ENCODE results near the gene SPTAN1.
A peak's percentile ranks its signal among the peaks of the same experiment; 100 is the strongest.

Gene SPTAN1

GRCh38 chr9:128575469-128575868, 23.1 kb downstream of the SPTAN1 start:
- peak overlapping the region; percentile 9 for H3K23ac ChIP-seq (ENCODE audit: low read length)
- no peak overlapping the region for H3K18ac ChIP-seq (ENCODE audit: low read length)
- no peak overlapping the region for H3K4me2 ChIP-seq (ENCODE audit: low read length)
- H3K4me3 ChIP-seq (ENCODE audit: low read depth, low read length) = no peak overlapping the region
- no peak overlapping the region for H4K8ac ChIP-seq (ENCODE audit: low read depth, low read length)
- H2BK12ac ChIP-seq (ENCODE audit: low read length) = no peak overlapping the region
- no peak overlapping the region for H3K14ac ChIP-seq (ENCODE audit: low read length)
- no peaks in the 10 kb centered on the region for H3K79me1 ChIP-seq (ENCODE audit: low read length)
- H2BK120ac ChIP-seq (ENCODE audit: insufficient read depth, low read length, poor library complexity) = no peak overlapping the region
- H4K91ac ChIP-seq (ENCODE audit: low read depth, low read length) = no peak overlapping the region
- DNase-seq = no peak
- no peaks in the 10 kb centered on the region for H3K9me3 ChIP-seq (ENCODE audit: insufficient read depth, low read depth, low read length)
- H3K4ac ChIP-seq (ENCODE audit: low read depth, low read length) = no peak overlapping the region
- H2AFZ ChIP-seq (ENCODE audit: insufficient read depth, low read length, poor library complexity) = no peak overlapping the region
- no peak overlapping the region for H2AK5ac ChIP-seq (ENCODE audit: low read length)
- no peaks in the 10 kb centered on the region for H3K27me3 ChIP-seq (ENCODE audit: insufficient read depth, low read length)
- no peak overlapping the region for H4K12ac ChIP-seq (ENCODE audit: low read depth, low read length)
- H2BK5ac ChIP-seq (ENCODE audit: low read depth, low read length, poor library complexity) = no peak overlapping the region
- WGBS (ENCODE audit: extremely low coverage, insufficient coverage, insufficient read length) = no CpG with 5 or more reads among the region's 4 CpGs
- H3K4me1 ChIP-seq (ENCODE audit: control insufficient read depth in 1 of 2, insufficient read depth in 2 of 2, low read length in 2 of 2) = no peaks in the 10 kb centered on the region
- no peak overlapping the region for H3K9ac ChIP-seq (ENCODE audit: low read length)
- no peak overlapping the region for H3K27ac ChIP-seq (ENCODE audit: low read depth, low read length)
- H3K36me3 ChIP-seq (ENCODE audit: control insufficient read depth in 1 of 2, insufficient read depth in 2 of 2, low read length in 2 of 2) = peaks cover 30 to 72% of the 10 kb centered on the region in 2 experiments
- no peaks in the 10 kb centered on the region for H3K79me2 ChIP-seq (ENCODE audit: control insufficient read depth, insufficient read depth, low read length, poor library complexity)

DNA sequence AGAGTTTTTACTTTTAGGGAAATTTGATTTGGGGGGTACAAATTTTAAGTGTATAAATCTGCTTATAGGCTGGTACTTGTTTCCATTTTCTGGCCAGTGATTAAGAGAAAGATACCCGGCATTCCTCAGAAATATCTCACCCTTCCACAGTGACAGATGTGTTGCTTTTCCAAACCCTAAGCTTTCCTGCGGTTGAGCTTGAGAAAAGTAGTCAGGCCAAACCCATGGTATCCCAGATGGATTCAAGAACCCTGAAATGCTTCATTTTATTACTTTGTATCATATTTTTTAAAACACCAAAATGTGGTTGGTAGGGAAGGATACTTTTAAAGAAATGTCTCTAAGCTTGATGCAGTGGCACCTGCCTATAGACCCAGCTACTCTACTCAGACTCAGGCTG, 23.5 kb downstream of the SPTAN1 start:
- Histone ChIP-seq H2BK5ac (ENCODE audit: low read depth, low read length, poor library complexity) (no peak overlapping the region), H3K23ac (ENCODE audit: low read length) (no peak overlapping the region), H4K12ac (ENCODE audit: low read depth, low read length) (no peak overlapping the region), H3K79me1 (ENCODE audit: low read length) (no peaks in the 10 kb centered on the region), H3K4me3 (ENCODE audit: low read depth, low read length) (no peak overlapping the region), H3K18ac (ENCODE audit: low read length) (no peak overlapping the region), H3K4ac (ENCODE audit: low read depth, low read length) (no peak overlapping the region), H3K27ac (ENCODE audit: low read depth, low read length) (no peak overlapping the region), H3K14ac (ENCODE audit: low read length) (no peak overlapping the region), H2AK5ac (ENCODE audit: low read length) (no peak overlapping the region), H3K4me2 (ENCODE audit: low read length) (no peak overlapping the region), H3K27me3 (ENCODE audit: insufficient read depth, low read length) (no peaks in the 10 kb centered on the region), H4K91ac (ENCODE audit: low read depth, low read length) (no peak overlapping the region), H2BK12ac (ENCODE audit: low read length) (no peak overlapping the region), H3K4me1 (ENCODE audit: control insufficient read depth in 1 of 2, insufficient read depth in 2 of 2, low read length in 2 of 2) (no peaks in the 10 kb centered on the region), H3K9ac (ENCODE audit: low read length) (no peak overlapping the region), H3K36me3 (ENCODE audit: control insufficient read depth in 1 of 2, insufficient read depth in 2 of 2, low read length in 2 of 2) (peaks cover 33 to 71% of the 10 kb centered on the region in 2 experiments), H2BK120ac (ENCODE audit: insufficient read depth, low read length, poor library complexity) (no peak overlapping the region), H3K79me2 (ENCODE audit: control insufficient read depth, insufficient read depth, low read length, poor library complexity) (no peaks in the 10 kb centered on the region), H3K9me3 (ENCODE audit: insufficient read depth, low read depth, low read length) (no peaks in the 10 kb centered on the region), H4K8ac (ENCODE audit: low read depth, low read length) (no peak overlapping the region), H2AFZ (ENCODE audit: insufficient read depth, low read length, poor library complexity) (no peak overlapping the region)
- no CpG with 5 or more reads among the region's 2 CpGs for WGBS (ENCODE audit: extremely low coverage, insufficient coverage, insufficient read length)
- no peak for DNase-seq

GRCh38 chr9:128577206-128577605, 24.8 kb downstream of the SPTAN1 start:
- Histone ChIP-seq H3K18ac (ENCODE audit: low read length) (no peak overlapping the region), H3K79me1 (ENCODE audit: low read length) (no peaks in the 10 kb centered on the region), H3K79me2 (ENCODE audit: control insufficient read depth, insufficient read depth, low read length, poor library complexity) (no peaks in the 10 kb centered on the region), H3K9me3 (ENCODE audit: insufficient read depth, low read depth, low read length) (no peaks in the 10 kb centered on the region), H3K27me3 (ENCODE audit: insufficient read depth, low read length) (no peaks in the 10 kb centered on the region), H4K91ac (ENCODE audit: low read depth, low read length) (no peak overlapping the region), H3K4me1 (ENCODE audit: control insufficient read depth in 1 of 2, insufficient read depth in 2 of 2, low read length in 2 of 2) (no peaks in the 10 kb centered on the region), H2BK120ac (ENCODE audit: insufficient read depth, low read length, poor library complexity) (no peak overlapping the region), H3K4me2 (ENCODE audit: low read length) (no peak overlapping the region), H3K27ac (ENCODE audit: low read depth, low read length) (no peak overlapping the region), H3K36me3 (ENCODE audit: control insufficient read depth in 1 of 2, insufficient read depth in 2 of 2, low read length in 2 of 2) (peaks cover 34 to 71% of the 10 kb centered on the region in 2 experiments), H4K8ac (ENCODE audit: low read depth, low read length) (no peak overlapping the region), H3K23ac (ENCODE audit: low read length) (no peak overlapping the region), H3K4me3 (ENCODE audit: low read depth, low read length) (no peak overlapping the region), H2BK5ac (ENCODE audit: low read depth, low read length, poor library complexity) (no peak overlapping the region), H2AFZ (ENCODE audit: insufficient read depth, low read length, poor library complexity) (no peak overlapping the region), H2AK5ac (ENCODE audit: low read length) (no peak overlapping the region), H4K12ac (ENCODE audit: low read depth, low read length) (no peak overlapping the region), H2BK12ac (ENCODE audit: low read length) (no peak overlapping the region), H3K4ac (ENCODE audit: low read depth, low read length) (no peak overlapping the region), H3K14ac (ENCODE audit: low read length) (no peak overlapping the region), H3K9ac (ENCODE audit: low read length) (no peak overlapping the region)
- no CpG with 5 or more reads among the region's 8 CpGs for WGBS (ENCODE audit: extremely low coverage, insufficient coverage, insufficient read length)
- DNase-seq = no peak

- no peak overlapping the region for H2BK5ac ChIP-seq (ENCODE audit: low read depth, low read length, poor library complexity)
- no peaks in the 10 kb centered on the region for H3K27me3 ChIP-seq (ENCODE audit: insufficient read depth, low read length)
- H3K14ac ChIP-seq (ENCODE audit: low read length) = no peak overlapping the region
- no peak overlapping the region for H3K9ac ChIP-seq (ENCODE audit: low read length)
- H3K79me1 ChIP-seq (ENCODE audit: low read length) = no peaks in the 10 kb centered on the region
- no peak overlapping the region for H2BK12ac ChIP-seq (ENCODE audit: low read length)
- H4K12ac ChIP-seq (ENCODE audit: low read depth, low read length) = no peak overlapping the region
- no peak overlapping the region for H3K27ac ChIP-seq (ENCODE audit: low read depth, low read length)
- no peak overlapping the region for H3K4me3 ChIP-seq (ENCODE audit: low read depth, low read length)
- no peak overlapping the region for H4K8ac ChIP-seq (ENCODE audit: low read depth, low read length)
- no peak overlapping the region for H3K4ac ChIP-seq (ENCODE audit: low read depth, low read length)
- H3K4me1 ChIP-seq (ENCODE audit: control insufficient read depth in 1 of 2, insufficient read depth in 2 of 2, low read length in 2 of 2) = no peaks in the 10 kb centered on the region
- H2BK120ac ChIP-seq (ENCODE audit: insufficient read depth, low read length, poor library complexity) = no peak overlapping the region
- no peak for DNase-seq
- no peak overlapping the region for H2AFZ ChIP-seq (ENCODE audit: insufficient read depth, low read length, poor library complexity)
- WGBS (ENCODE audit: extremely low coverage, insufficient coverage, insufficient read length) = no CpG with 5 or more reads among the region's 1 CpG
- H3K79me2 ChIP-seq (ENCODE audit: control insufficient read depth, insufficient read depth, low read length, poor library complexity) = no peaks in the 10 kb centered on the region
- H3K18ac ChIP-seq (ENCODE audit: low read length) = no peak overlapping the region
- no peaks in the 10 kb centered on the region for H3K9me3 ChIP-seq (ENCODE audit: insufficient read depth, low read depth, low read length)
- H3K36me3 ChIP-seq (ENCODE audit: control insufficient read depth in 1 of 2, insufficient read depth in 2 of 2, low read length in 2 of 2) = peaks cover 40 to 76% of the 10 kb centered on the region in 2 experiments
- H2AK5ac ChIP-seq (ENCODE audit: low read length) = no peak overlapping the region
- no peak overlapping the region for H3K23ac ChIP-seq (ENCODE audit: low read length)
- H4K91ac ChIP-seq (ENCODE audit: low read depth, low read length) = no peak overlapping the region
- no peak overlapping the region for H3K4me2 ChIP-seq (ENCODE audit: low read length)
These were observed 26.8 kb downstream of the SPTAN1 start for GRCh38 chr9:128579194-128579593.
